Superior temporal gyrus (tissue), 1 donor: ENCODE measurements around the gene AGO3.
"Not testable (repeated sequence)": the region's sequence is repeated elsewhere in the genome, so short reads cannot be mapped to it uniquely, and the experiment has no call there.

Experiments used
- DNase-seq: peaks from one replicate; pipeline ENCODE4 v3.0.0-alpha.2; 2016; ENCODE audit errors: extremely low spot score

AGO3 gene

GRCh38 chr1:35925741-35926140 lies 5.2 kb upstream of the AGO3 start:
- no peak for DNase-seq

- no peak for DNase-seq
Observed at GRCh38 chr1:35927472-35927871, 3.4 kb upstream of the AGO3 start.

- peak; percentile 73 for DNase-seq
Observed at GRCh38 chr1:35929730-35930592, 944 bp upstream of the AGO3 start.

- DNase-seq = peak; percentile 29
Observed at GRCh38 chr1:35931446-35932157, 697 bp downstream of the AGO3 start.

- no peak for DNase-seq
Observed at GRCh38 chr1:35932158-35932636, 1.3 kb downstream of the AGO3 start.

- DNase-seq = no peak
Observed at GRCh38 chr1:35932941-35933340, 2.0 kb downstream of the AGO3 start.

GRCh38 chr1:35935442-35936388 lies 4.8 kb downstream of the AGO3 start:
- DNase-seq = peak; percentile 26

- DNase-seq = no peak
Observed at GRCh38 chr1:35936838-35937237, 5.9 kb downstream of the AGO3 start.

- no peak for DNase-seq
Observed at GRCh38 chr1:35939484-35939883, 8.6 kb downstream of the AGO3 start.

- DNase-seq = no peak
Observed at GRCh38 chr1:35945327-35945726, 14.4 kb downstream of the AGO3 start.

GRCh38 chr1:35947547-35947946 lies 16.6 kb downstream of the AGO3 start:
- DNase-seq = no peak

- DNase-seq = no peak
Observed at GRCh38 chr1:35958558-35958957, 27.7 kb downstream of the AGO3 start.

- DNase-seq = no peak
Observed at GRCh38 chr1:35959304-35959703, 28.4 kb downstream of the AGO3 start.

- DNase-seq = no peak
Observed at GRCh38 chr1:35962952-35963351, 32.0 kb downstream of the AGO3 start.

- not testable (repeated sequence) for DNase-seq
Observed at GRCh38 chr1:35964277-35964676, 33.4 kb downstream of the AGO3 start.

GRCh38 chr1:35968396-35968795 lies 37.5 kb downstream of the AGO3 start:
- DNase-seq = no peak

- no peak for DNase-seq
Observed at GRCh38 chr1:35971601-35972000, 40.7 kb downstream of the AGO3 start.

GRCh38 chr1:35972631-35973030 lies 41.7 kb downstream of the AGO3 start:
- not testable (repeated sequence) for DNase-seq

- no peak for DNase-seq
Observed at GRCh38 chr1:35980090-35980489, 49.2 kb downstream of the AGO3 start.

GRCh38 chr1:35988237-35988636 lies 57.3 kb downstream of the AGO3 start:
- DNase-seq = no peak

- no peak for DNase-seq
Observed at GRCh38 chr1:36006941-36007500, 76.1 kb downstream of the AGO3 start.
